ENCODE measurements around the gene DHRS11. TPM values are rescaled to one million over a fixed set of nuclear protein-coding genes. Genes with fewer than 3 reads are reported as not detected.

DHRS11 gene
- total RNA-seq, 1 donor from 2014 or later, result 30.0 TPM

DNA sequence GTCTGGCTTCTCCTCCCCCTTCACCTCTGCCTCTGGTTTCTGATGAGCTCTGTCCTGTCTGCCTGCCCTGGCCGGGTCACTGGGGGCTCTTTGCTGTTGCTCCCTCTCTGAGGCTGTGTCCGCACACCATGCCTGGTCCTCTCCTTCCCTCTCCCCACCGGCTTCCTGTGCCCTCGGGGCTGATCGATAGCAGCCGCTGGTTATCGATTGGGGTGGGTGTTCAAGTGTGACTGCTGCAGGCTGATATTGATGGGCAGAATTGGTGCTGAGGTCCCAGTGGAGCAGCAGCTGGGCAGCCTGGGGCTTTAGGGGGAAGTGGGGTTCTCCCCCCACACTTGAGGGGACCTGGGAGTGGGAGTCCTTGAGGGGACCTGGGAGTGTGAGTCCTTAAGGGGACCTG is 26.1 kb downstream of the DHRS11 start:
- Mint-ChIP-seq H3K4me3 (no peak overlapping the region), H3K9me3 (no peaks in the 10 kb centered on the region), H3K27me3 (peaks cover 6% of the 10 kb centered on the region), H3K4me1 (ENCODE audit: unreplicated experiment) (no peaks in the 10 kb centered on the region), H3K36me3 (no peaks in the 10 kb centered on the region), H3K27ac (no peak overlapping the region)
- TF ChIP-seq, protein P1, sequence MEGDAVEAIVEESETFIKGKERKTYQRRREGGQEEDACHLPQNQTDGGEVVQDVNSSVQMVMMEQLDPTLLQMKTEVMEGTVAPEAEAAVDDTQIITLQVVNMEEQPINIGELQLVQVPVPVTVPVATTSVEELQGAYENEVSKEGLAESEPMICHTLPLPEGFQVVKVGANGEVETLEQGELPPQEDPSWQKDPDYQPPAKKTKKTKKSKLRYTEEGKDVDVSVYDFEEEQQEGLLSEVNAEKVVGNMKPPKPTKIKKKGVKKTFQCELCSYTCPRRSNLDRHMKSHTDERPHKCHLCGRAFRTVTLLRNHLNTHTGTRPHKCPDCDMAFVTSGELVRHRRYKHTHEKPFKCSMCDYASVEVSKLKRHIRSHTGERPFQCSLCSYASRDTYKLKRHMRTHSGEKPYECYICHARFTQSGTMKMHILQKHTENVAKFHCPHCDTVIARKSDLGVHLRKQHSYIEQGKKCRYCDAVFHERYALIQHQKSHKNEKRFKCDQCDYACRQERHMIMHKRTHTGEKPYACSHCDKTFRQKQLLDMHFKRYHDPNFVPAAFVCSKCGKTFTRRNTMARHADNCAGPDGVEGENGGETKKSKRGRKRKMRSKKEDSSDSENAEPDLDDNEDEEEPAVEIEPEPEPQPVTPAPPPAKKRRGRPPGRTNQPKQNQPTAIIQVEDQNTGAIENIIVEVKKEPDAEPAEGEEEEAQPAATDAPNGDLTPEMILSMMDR (conservative IDR thresholded peaks at IDR 0.05), result no peak
- DNase-seq (ENCODE audit: extremely low spot score, unreplicated experiment), result no peak

DNA sequence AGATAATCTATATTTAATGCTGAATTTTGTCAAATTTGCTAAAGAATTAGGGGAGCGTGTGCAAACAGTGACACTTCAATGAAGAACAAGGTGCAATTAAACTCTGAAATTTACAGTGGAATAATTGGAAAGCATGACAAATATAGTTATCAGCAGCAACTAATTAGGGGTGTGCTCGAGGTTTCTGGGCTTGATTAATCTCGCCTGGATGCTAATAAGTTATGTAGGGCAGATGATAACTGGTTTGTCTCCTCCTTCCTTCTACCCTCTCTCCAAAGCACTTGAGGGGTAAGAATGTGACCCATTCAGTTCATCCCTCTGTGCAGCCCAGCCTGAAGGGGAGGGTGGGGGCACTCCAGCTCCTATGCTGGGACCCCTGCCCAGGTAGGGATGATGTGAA is 31.6 kb downstream of the DHRS11 start:
- Mint-ChIP-seq H3K4me3 (no peak overlapping the region), H3K9me3 (no peaks in the 10 kb centered on the region), H3K27me3 (peaks cover 5% of the 10 kb centered on the region), H3K36me3 (no peaks in the 10 kb centered on the region), H3K4me1 (ENCODE audit: unreplicated experiment) (peaks cover 4% of the 10 kb centered on the region), H3K27ac (no peak overlapping the region)
- TF ChIP-seq, protein P1 (conservative IDR thresholded peaks at IDR 0.05), result no peak
- no peak for DNase-seq (ENCODE audit: extremely low spot score, unreplicated experiment)

DNA sequence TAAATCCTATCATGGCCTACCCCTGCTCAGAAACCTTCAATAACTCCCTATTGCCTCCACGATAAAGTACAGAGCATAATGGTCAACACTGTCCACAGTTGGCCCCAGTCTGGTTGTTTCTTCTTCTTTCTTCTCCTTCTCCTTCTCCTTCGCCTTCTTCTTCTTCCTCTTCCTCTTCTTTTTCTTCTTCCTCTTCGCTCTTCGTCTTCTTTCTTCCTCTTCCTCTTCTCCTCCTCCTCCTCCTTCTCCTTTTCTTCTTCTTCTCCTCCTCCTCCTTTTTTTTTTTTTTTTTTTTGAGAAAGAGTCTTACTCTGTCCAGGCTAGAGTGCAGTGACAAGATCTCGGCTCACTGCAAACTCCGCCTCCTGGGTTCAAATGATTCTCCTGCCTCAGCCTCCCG is 33.5 kb downstream of the DHRS11 start:
- H3K4me1 Mint-ChIP-seq (ENCODE audit: unreplicated experiment), result peaks cover 5% of the 10 kb centered on the region
- H3K4me3 Mint-ChIP-seq, result no peak overlapping the region
- no peaks in the 10 kb centered on the region for H3K36me3 Mint-ChIP-seq
- no peak for DNase-seq (ENCODE audit: extremely low spot score, unreplicated experiment)
- no peaks in the 10 kb centered on the region for H3K9me3 Mint-ChIP-seq
- TF ChIP-seq, protein P1 (conservative IDR thresholded peaks at IDR 0.05), result no peak
- no peak overlapping the region for H3K27ac Mint-ChIP-seq
- peaks cover 8% of the 10 kb centered on the region for H3K27me3 Mint-ChIP-seq

DNA sequence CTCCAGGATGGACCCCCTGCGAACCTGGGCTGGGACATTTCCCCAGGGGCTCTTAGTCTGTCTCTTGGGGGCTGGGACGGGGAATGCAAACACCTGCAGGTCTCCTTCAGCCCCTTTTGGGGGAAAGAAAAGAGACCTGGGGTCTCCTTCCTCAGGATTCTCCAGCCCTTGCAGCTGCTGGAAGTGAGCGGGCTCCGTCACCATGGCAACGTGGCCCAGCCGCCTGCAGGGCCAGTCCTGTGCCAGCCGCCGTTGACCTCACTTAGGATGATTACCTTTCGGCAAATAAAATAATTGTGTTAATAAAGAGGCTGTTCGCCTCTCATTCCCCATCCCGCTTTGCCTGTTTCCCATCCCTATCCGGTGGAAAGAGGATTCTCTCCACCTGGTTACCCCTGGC is 35.4 kb downstream of the DHRS11 start:
- no peak overlapping the region for H3K4me3 Mint-ChIP-seq

DNA sequence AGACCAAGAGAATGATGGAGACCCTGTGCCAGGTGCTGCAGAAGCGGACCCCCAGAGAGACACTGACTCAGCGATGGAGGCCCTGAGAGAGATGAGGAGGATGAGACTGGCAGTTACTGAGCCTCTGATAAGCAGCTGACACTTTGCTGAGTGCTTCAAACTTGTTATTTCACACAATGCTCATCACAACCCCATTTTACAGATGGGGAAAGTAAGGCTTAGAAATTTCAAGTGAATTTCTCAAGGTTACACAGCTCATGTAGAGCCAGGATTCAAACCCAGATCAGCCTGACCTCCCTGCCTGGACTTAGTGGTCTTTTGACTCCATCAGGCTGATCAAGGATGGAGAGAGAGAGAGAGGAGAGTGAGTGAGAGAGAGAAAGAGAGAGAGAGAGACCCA is 36.9 kb downstream of the DHRS11 start:
- H3K4me1 Mint-ChIP-seq (ENCODE audit: unreplicated experiment), result peaks cover 18% of the 10 kb centered on the region
- no peaks in the 10 kb centered on the region for H3K36me3 Mint-ChIP-seq
- H3K4me3 Mint-ChIP-seq, result no peak overlapping the region
- no peak for DNase-seq (ENCODE audit: extremely low spot score, unreplicated experiment)
- TF ChIP-seq, protein P1 (conservative IDR thresholded peaks at IDR 0.05), result no peak
- H3K27me3 Mint-ChIP-seq, result peaks cover 36% of the 10 kb centered on the region
- no peak overlapping the region for H3K27ac Mint-ChIP-seq
- H3K9me3 Mint-ChIP-seq, result no peaks in the 10 kb centered on the region

More for the DNA sequence above, 35.4 kb downstream of the DHRS11 start:
- Mint-ChIP-seq H3K27me3 (peaks cover 22% of the 10 kb centered on the region), H3K36me3 (no peaks in the 10 kb centered on the region), H3K27ac (no peak overlapping the region), H3K4me1 (ENCODE audit: unreplicated experiment) (peaks cover 9% of the 10 kb centered on the region), H3K9me3 (no peaks in the 10 kb centered on the region)
- no peak for DNase-seq (ENCODE audit: extremely low spot score, unreplicated experiment)
- TF ChIP-seq, protein P1 (conservative IDR thresholded peaks at IDR 0.05), result no peak

Measured in type B pancreatic cell (in vitro differentiated cells).